ENCODE measurements around the gene OSR1. TPM values are rescaled to one million over a fixed set of nuclear protein-coding genes. Genes with fewer than 3 reads are reported as not detected.
"Not testable (repeated sequence)": the region's sequence is repeated elsewhere in the genome, so short reads cannot be mapped to it uniquely, and the experiment has no call there.

The OSR1 gene
- total RNA-seq, 2 donors from 2014 or later, result 1.7 to 2.4 TPM

- no peak overlapping the region for H3K4me3 ChIP-seq
Observed at GRCh38 chr2:19319698-19320097, 38.7 kb downstream of the OSR1 start.

DNA sequence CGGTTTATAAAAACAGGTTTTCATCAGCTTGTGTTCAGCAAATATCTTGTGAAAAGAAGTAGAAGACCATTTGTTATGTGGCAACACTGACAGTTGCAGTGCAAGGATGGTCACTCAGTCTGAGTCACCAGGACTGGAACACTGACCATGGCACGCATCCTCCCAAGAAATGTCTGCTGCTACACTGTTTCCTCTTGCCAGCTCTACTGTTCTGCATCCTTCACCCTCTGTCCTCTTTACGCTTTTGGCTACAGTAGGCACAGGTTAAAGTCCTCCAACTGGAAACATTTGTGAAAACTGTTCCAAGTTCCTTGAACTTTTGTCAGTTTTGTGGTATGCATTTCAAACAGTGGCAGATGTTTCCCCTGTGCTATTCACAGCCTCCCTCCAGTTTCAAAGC lies 39.4 kb downstream of the OSR1 start:
- Histone ChIP-seq H3K9me3 (no peaks in the 10 kb centered on the region), H3K27ac (no peak overlapping the region), H3K9ac (ENCODE audit: low read depth in 2 of 2, low read length in 2 of 2) (no peak overlapping the region), H3K27me3 (no peaks in the 10 kb centered on the region), H3K4me3 (no peak overlapping the region), H3K36me3 (no peaks in the 10 kb centered on the region), H3K4me1 (no peaks in the 10 kb centered on the region)
- no peak for TF ChIP-seq CTCF (IDR thresholded peaks at IDR 0.05)
- no peak for DNase-seq
- intact Hi-C loops (cut with DNase I), result no loop called here

More at GRCh38 chr2:19319698-19320097, 38.7 kb downstream of the OSR1 start:
- H3K27ac ChIP-seq, result no peak overlapping the region
- TF ChIP-seq CTCF (IDR thresholded peaks at IDR 0.05), result no peak
- intact Hi-C loops (cut with DNase I), result no loop called here
- H3K4me1 ChIP-seq, result no peaks in the 10 kb centered on the region
- DNase-seq, result no peak
- H3K9ac ChIP-seq (ENCODE audit: low read depth in 2 of 2, low read length in 2 of 2), result no peak overlapping the region
- no peaks in the 10 kb centered on the region for H3K36me3 ChIP-seq
- no peaks in the 10 kb centered on the region for H3K27me3 ChIP-seq
- no peaks in the 10 kb centered on the region for H3K9me3 ChIP-seq

- H3K9me3 ChIP-seq, result no peaks in the 10 kb centered on the region
- no peak overlapping the region for H3K9ac ChIP-seq (ENCODE audit: low read depth in 2 of 2, low read length in 2 of 2)
- intact Hi-C loops (cut with DNase I), result no loop called here
- no peak overlapping the region for H3K27ac ChIP-seq
- no peak overlapping the region for H3K4me3 ChIP-seq
- no peak for DNase-seq
- H3K27me3 ChIP-seq, result no peaks in the 10 kb centered on the region
- TF ChIP-seq CTCF (IDR thresholded peaks at IDR 0.05), result no peak
- no peaks in the 10 kb centered on the region for H3K4me1 ChIP-seq
- H3K36me3 ChIP-seq, result no peaks in the 10 kb centered on the region
Observed at GRCh38 chr2:19313553-19313952, 44.9 kb downstream of the OSR1 start.

- H3K27me3 ChIP-seq, result no peaks in the 10 kb centered on the region
- intact Hi-C loops (cut with DNase I), result no loop called here
- H3K27ac ChIP-seq, result no peak overlapping the region
- H3K9ac ChIP-seq (ENCODE audit: low read depth in 2 of 2, low read length in 2 of 2), result no peak overlapping the region
- TF ChIP-seq CTCF (IDR thresholded peaks at IDR 0.05), result no peak
- no peaks in the 10 kb centered on the region for H3K9me3 ChIP-seq
- no peaks in the 10 kb centered on the region for H3K4me1 ChIP-seq
- no peak for DNase-seq
- H3K4me3 ChIP-seq, result no peak overlapping the region
- no peaks in the 10 kb centered on the region for H3K36me3 ChIP-seq
Observed at GRCh38 chr2:19312949-19313348, 45.5 kb downstream of the OSR1 start.

DNA sequence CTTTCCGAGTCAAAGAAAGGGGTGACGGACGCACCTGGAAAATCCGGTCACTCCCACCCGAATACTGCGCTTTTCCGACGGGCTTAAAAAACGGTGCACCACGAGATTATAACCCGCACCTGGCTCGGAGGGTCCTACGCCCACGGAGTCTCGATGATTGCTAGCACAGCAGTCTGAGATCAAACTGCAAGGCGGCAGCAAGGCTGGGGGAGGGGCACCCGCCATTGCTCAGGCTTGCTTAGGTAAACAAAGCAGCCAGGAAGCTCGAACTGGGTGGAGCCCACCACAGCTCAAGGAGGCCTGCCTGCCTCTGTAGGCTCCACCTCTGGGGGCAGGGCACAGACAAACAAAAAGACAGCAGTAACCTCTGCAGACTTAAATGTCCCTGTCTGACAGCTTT lies 52.4 kb downstream of the OSR1 start:
- H3K9ac ChIP-seq (ENCODE audit: low read depth in 2 of 2, low read length in 2 of 2); H3K4me1 ChIP-seq; H3K27ac ChIP-seq; H3K27me3 ChIP-seq; DNase-seq; H3K9me3 ChIP-seq; H3K4me3 ChIP-seq; intact Hi-C loops (cut with DNase I); H3K36me3 ChIP-seq: not testable (repeated sequence)

DNA sequence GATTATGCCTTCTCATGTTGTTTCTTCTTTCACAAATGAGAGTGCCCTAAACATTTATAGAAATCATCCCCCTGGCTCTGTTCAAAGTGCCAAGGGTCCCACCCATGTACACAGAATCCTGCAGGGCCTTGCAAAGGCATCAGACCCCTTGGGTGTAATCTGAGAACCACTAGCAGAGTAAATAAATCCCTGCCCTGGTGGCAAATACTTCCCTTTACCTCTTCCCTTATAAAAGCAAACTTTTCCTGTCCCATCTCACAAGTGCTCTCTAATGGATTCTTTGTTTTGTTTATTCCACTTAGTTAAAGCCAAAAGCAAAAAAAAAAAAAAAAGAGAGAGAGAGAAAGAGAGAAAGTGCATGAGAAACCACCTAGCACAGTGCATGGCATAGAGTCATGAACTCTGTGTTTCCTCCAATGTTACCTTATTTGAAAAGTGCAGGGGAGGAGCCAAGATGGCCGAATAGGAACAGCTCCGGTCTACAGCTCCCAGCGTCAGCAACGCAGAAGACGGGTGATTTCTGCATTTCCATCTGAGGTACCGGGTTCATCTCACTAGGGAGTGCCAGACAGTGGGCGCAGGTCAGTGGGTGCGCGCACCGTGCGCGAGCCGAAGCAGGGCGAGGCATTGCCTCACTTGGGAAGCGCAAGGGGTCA lies 52.9 kb downstream of the OSR1 start:
- H3K27ac ChIP-seq; H3K9ac ChIP-seq (ENCODE audit: low read depth in 2 of 2, low read length in 2 of 2); H3K27me3 ChIP-seq; H3K9me3 ChIP-seq; H3K36me3 ChIP-seq; DNase-seq; intact Hi-C loops (cut with DNase I); H3K4me3 ChIP-seq; H3K4me1 ChIP-seq: not testable (repeated sequence)

Measured in colonic mucosa (tissue), 4 donors.